Measurements from ENCODE around the gene XRCC1.

Gene XRCC1

GRCh38 chr19:43503501-43504425, 71.6 kb downstream of the XRCC1 start (continued):
- TF ChIP-seq ZNF175 (tag by site-specific recombination; IDR thresholded peaks at IDR 0.05) (no peak), ZNF768 (tag by site-specific recombination; IDR thresholded peaks at IDR 0.05) (no peak; the same call in 1 of the 2 replicates), ZFP69B (tag by site-specific recombination; IDR thresholded peaks at IDR 0.05) (peak; percentile 67; the same call in 1 of the 2 replicates), ZNF18 (tag by site-specific recombination; IDR thresholded peaks at IDR 0.05) (no peak), ZNF501 (tag by site-specific recombination; IDR thresholded peaks at IDR 0.05) (peak; percentile 90), ZNF426 (tag by site-specific recombination; IDR thresholded peaks at IDR 0.05) (no peak), ZBTB8A (tag by site-specific recombination; IDR thresholded peaks at IDR 0.05) (no peak), ZNF221 (tag by site-specific recombination; IDR thresholded peaks at IDR 0.05; ENCODE audit: borderline replicate concordance) (no peak), ZNF585B (tag by site-specific recombination; IDR thresholded peaks at IDR 0.05) (no peak), ZNF274 (IDR thresholded peaks at IDR 0.05; ENCODE audit: low read length) (no peak), ZNF274 (tag by site-specific recombination; IDR thresholded peaks at IDR 0.05; ENCODE audit: borderline replicate concordance) (no peak), PRDM1 (tag by site-specific recombination; IDR thresholded peaks at IDR 0.05) (no peak), ZNF19 (tag by site-specific recombination; IDR thresholded peaks at IDR 0.05; ENCODE audit: low read depth) (no peak), ZNF837 (tag by site-specific recombination; IDR thresholded peaks at IDR 0.05) (no peak), ZNF555 (tag by site-specific recombination; conservative IDR thresholded peaks at IDR 0.05) (no peak), ZNF404 (tag by site-specific recombination; IDR thresholded peaks at IDR 0.05) (no peak), ZNF654 (tag by site-specific recombination; IDR thresholded peaks at IDR 0.05; ENCODE audit: low read depth) (no peak), ZNF791 (tag by site-specific recombination; IDR thresholded peaks at IDR 0.05) (peak; percentile 46; the same call in 1 of the 2 replicates), ZNF626 (tag by site-specific recombination; IDR thresholded peaks at IDR 0.05) (no peak), ATF2 (tag by site-specific recombination; IDR thresholded peaks at IDR 0.05; ENCODE audit: low read depth) (no peak), ZNF2 (tag by site-specific recombination; IDR thresholded peaks at IDR 0.05) (peak; percentile 90), KLF16 (tag by site-specific recombination; IDR thresholded peaks at IDR 0.05) (no peak), ZBTB44 (tag by site-specific recombination; IDR thresholded peaks at IDR 0.05) (no peak), ZSCAN4 (tag by site-specific recombination; IDR thresholded peaks at IDR 0.05) (no peak), ZNF148 (tag by site-specific recombination; IDR thresholded peaks at IDR 0.05; ENCODE audit: borderline replicate concordance) (no peak), SETDB1 (IDR thresholded peaks at IDR 0.05; ENCODE audit: insufficient read length, low read length) (no peak), SALL2 (tag by site-specific recombination; IDR thresholded peaks at IDR 0.05; ENCODE audit: borderline replicate concordance) (no peak), GLIS1 (tag by site-specific recombination; IDR thresholded peaks at IDR 0.05) (peak; percentile 100), SP7 (tag by site-specific recombination; IDR thresholded peaks at IDR 0.05) (peak; percentile 38; the same call in 1 of the 2 replicates), HOXC10 (CRISPR knock-in tag; IDR thresholded peaks at IDR 0.05) (no peak)

Data from HEK293 (cell line).